D721Med (cell line): ENCODE results near the gene PELI2.

Experiments
- DNase-seq: peaks from one replicate; pipeline ENCODE4 v3.0.0; 2011; ENCODE audit warnings: low spot score; ENCODE audit not compliant: insufficient read length
- FAIRE-seq: peaks from 2 replicates; lab custom pipeline; 2011; peaks lifted over from hg19 to GRCh38; lab: Jason Lieb, UNC
- CTCF ChIP-seq: IDR thresholded peaks from 2 replicates; pipeline ENCODE4 v1.5.1; 2012; ENCODE audit warnings: mild to moderate bottlenecking, control low read depth; ENCODE audit not compliant: insufficient read depth; ENCODE audit errors: missing control alignments

The PELI2 gene

GRCh38 chr14:56087671-56088471 is 30.3 kb upstream of the PELI2 start:
- DNase-seq (no peak), FAIRE-seq (no peak)
- no peak for TF ChIP-seq CTCF

GRCh38 chr14:56088941-56089340 is 29.3 kb upstream of the PELI2 start:
- FAIRE-seq = no peak
- no peak for DNase-seq
- TF ChIP-seq CTCF = no peak

GRCh38 chr14:56092763-56093162 is 25.4 kb upstream of the PELI2 start:
- FAIRE-seq = no peak
- no peak for DNase-seq
- no peak for TF ChIP-seq CTCF

- FAIRE-seq = no peak
- no peak for DNase-seq
- no peak for TF ChIP-seq CTCF
These were observed 24.1 kb upstream of the PELI2 start for GRCh38 chr14:56094076-56094475.

- TF ChIP-seq CTCF = no peak
- FAIRE-seq (no peak), DNase-seq (no peak)
These were observed 20.2 kb upstream of the PELI2 start for GRCh38 chr14:56098021-56098420.

GRCh38 chr14:56099081-56099797 is 19.0 kb upstream of the PELI2 start:
- FAIRE-seq (no peak), DNase-seq (no peak)
- TF ChIP-seq CTCF = no peak

GRCh38 chr14:56100556-56100955 is 17.7 kb upstream of the PELI2 start:
- no peak for TF ChIP-seq CTCF
- FAIRE-seq = no peak
- DNase-seq = no peak
